GM19238 (cell line): ENCODE data around the gene SLC24A4.

Experiments used
- DNase-seq: peaks from one replicate; pipeline ENCODE4 v3.0.0; 2011; ENCODE audit warnings: low spot score; ENCODE audit not compliant: insufficient read length

The SLC24A4 gene

GRCh38 chr14:92542766-92543554, 220.0 kb downstream of the SLC24A4 start:
- no peak for DNase-seq

GRCh38 chr14:92544051-92544720, 221.2 kb downstream of the SLC24A4 start:
- no peak for DNase-seq

GRCh38 chr14:92546347-92547053, 223.5 kb downstream of the SLC24A4 start:
- no peak for DNase-seq

GRCh38 chr14:92549105-92549858, 226.3 kb downstream of the SLC24A4 start:
- DNase-seq = no peak

- DNase-seq = no peak
These were observed 226.9 kb downstream of the SLC24A4 start for GRCh38 chr14:92549859-92550230.
